H1 (cell line): ENCODE results near the gene SYK. TPM values are rescaled to one million over a fixed set of nuclear protein-coding genes. Genes with fewer than 3 reads are reported as not detected.

Source experiments
- CTCF ChIA-PET: fragments of 300-600 bp; sonication (Branson Sonifier 250); formaldehyde crosslinking; loops from one replicate; lab custom pipeline; 2021; ENCODE audit not compliant: partially characterized antibody; lab: Charles Lee
- POLR2A ChIA-PET: fragments of 300-600 bp; sonication (Branson Sonifier 250); formaldehyde crosslinking; loops from one replicate; lab custom pipeline; 2021; ENCODE audit warnings: inconsistent platforms; ENCODE audit not compliant: partially characterized antibody; lab: Charles Lee
- DNase-seq, 2 experiments: peaks; one replicate each; pipeline versions ENCODE4 v3.0.0 to v3.0.0-alpha.2; 2010 to 2022; ENCODE audit warnings: low spot score in 2 of 2, low read depth in 1 of 2, mixed read lengths in 1 of 2
- FAIRE-seq: peaks from 2 replicates; lab custom pipeline; 2011; peaks lifted over from hg19 to GRCh38; lab: Jason Lieb, UNC
- H2AFZ ChIP-seq: 2 replicates; pipeline ENCODE4 v1.8.1; 2012; ENCODE audit warnings: low read length, inconsistent platforms
- H2AK5ac ChIP-seq: 2 replicates; pipeline ENCODE4 v1.6.1; 2013; ENCODE audit warnings: low read depth, low read length
- H2BK120ac ChIP-seq: replicated peaks from 2 replicates; pipeline ENCODE3; 2013; ENCODE audit warnings: low read depth, low read length, inconsistent platforms
- H2BK12ac ChIP-seq: 2 replicates; pipeline ENCODE4 v1.6.1; 2013; ENCODE audit warnings: low read depth, low read length
- H2BK15ac ChIP-seq: 2 replicates; pipeline ENCODE4 v1.6.1; 2013; ENCODE audit warnings: low read length
- H2BK20ac ChIP-seq: 2 replicates; pipeline ENCODE4 v1.6.1; 2013; ENCODE audit warnings: low read length
- H2BK5ac ChIP-seq: 2 replicates; pipeline ENCODE4 v1.6.1; 2013; ENCODE audit warnings: low read depth, low read length
- H3K14ac ChIP-seq: 2 replicates; pipeline ENCODE4 v1.6.1; 2013; ENCODE audit warnings: inconsistent platforms; ENCODE audit not compliant: insufficient read length
- H3K18ac ChIP-seq: 2 replicates; pipeline ENCODE4 v1.6.1; 2013; ENCODE audit warnings: low read length; ENCODE audit errors: extremely low read depth
- H3K23ac ChIP-seq: 2 replicates; pipeline ENCODE4 v1.6.1; 2013; ENCODE audit warnings: inconsistent platforms; ENCODE audit not compliant: insufficient read length
- H3K23me2 ChIP-seq: 2 replicates; pipeline ENCODE4 v1.6.1; 2013; ENCODE audit warnings: low read depth, low read length
- H3K27ac ChIP-seq: 2 replicates; pipeline ENCODE4 v1.6.1; 2011; ENCODE audit warnings: low read depth, low read length, inconsistent platforms
- H3K27me3 ChIP-seq, 4 experiments: replicated peaks in 1 of 4; 1 replicate in 1 of 4; 2 replicates in 3 of 4; pipeline versions ENCODE4 v1.6.1 to v1.8.1; 2011 to 2013; ENCODE audit warnings: low read length in 3 of 4, mild to moderate bottlenecking in 3 of 4, inconsistent platforms in 2 of 4, mixed read lengths in 2 of 4, moderate library complexity in 1 of 4; ENCODE audit not compliant: control insufficient read depth in 3 of 4, insufficient read depth in 3 of 4; ENCODE audit errors: extremely low read depth in 1 of 4
- H3K36me3 ChIP-seq, 4 experiments: 2 replicates each; pipeline versions ENCODE4 v1.6.1 to v1.8.1; 2011 to 2013; ENCODE audit warnings: mild to moderate bottlenecking in 4 of 4, low read length in 3 of 4, moderate library complexity in 2 of 4, control low read depth in 1 of 4, inconsistent platforms in 1 of 4; ENCODE audit not compliant: insufficient read depth in 4 of 4, control insufficient read depth in 2 of 4
- H3K4ac ChIP-seq: replicated peaks from 2 replicates; pipeline ENCODE3; 2013; ENCODE audit warnings: low read length, low read depth, mixed read lengths, inconsistent platforms; ENCODE audit not compliant: insufficient read length
- H3K4me1 ChIP-seq, 4 experiments: replicated peaks in 1 of 4; 1 replicate in 1 of 4; 2 replicates in 3 of 4; pipeline versions ENCODE4 v1.6.1 to v1.8.1; 2011 to 2013; ENCODE audit warnings: low read length in 3 of 4, inconsistent platforms in 2 of 4, mixed read lengths in 1 of 4; ENCODE audit not compliant: insufficient read depth in 4 of 4, control insufficient read depth in 3 of 4
- H3K4me2 ChIP-seq, 2 experiments: 2 replicates each; pipeline versions ENCODE4 v1.6.1 to v1.8.1; 2011 to 2013; ENCODE audit warnings: low read depth in 2 of 2, low read length in 2 of 2, control low read depth in 1 of 2, inconsistent platforms in 1 of 2, mild to moderate bottlenecking in 1 of 2; ENCODE audit not compliant: insufficient read depth in 1 of 2
- H3K4me3 ChIP-seq, 4 experiments: fragments of 200-600, 300-600 bp in 1 of 4; sonication (generic), shearing (Covaris generic), sonication (Bioruptor Twin) in 1 of 4; 2 replicates each; pipeline versions ENCODE4 v1.5.1 to v1.8.1; 2011 to 2016; ENCODE audit warnings: low read length in 4 of 4, low read depth in 3 of 4, control low read depth in 2 of 4, inconsistent platforms in 2 of 4, mild to moderate bottlenecking in 2 of 4, mixed read lengths in 1 of 4, moderate library complexity in 1 of 4; ENCODE audit not compliant: insufficient read depth in 2 of 4; ENCODE audit errors: extremely low read depth in 1 of 4
- H3K56ac ChIP-seq: replicated peaks from 2 replicates; pipeline ENCODE3; 2013; ENCODE audit warnings: low read depth, mild to moderate bottlenecking, mixed read lengths, low read length, inconsistent platforms; ENCODE audit not compliant: insufficient read length
- H3K79me1 ChIP-seq: 2 replicates; pipeline ENCODE4 v1.6.1; 2013; ENCODE audit warnings: low read depth, low read length, control low read depth
- H3K79me2 ChIP-seq, 2 experiments: 2 replicates each; pipeline versions ENCODE4 v1.6.1 to v1.8.1; 2012 to 2013; ENCODE audit warnings: low read length in 2 of 2, mild to moderate bottlenecking in 2 of 2, inconsistent platforms in 1 of 2; ENCODE audit not compliant: insufficient read depth in 2 of 2, control insufficient read depth in 1 of 2
- H3K9ac ChIP-seq, 4 experiments: replicated peaks in 1 of 4; 1 replicate in 1 of 4; 2 replicates in 3 of 4; pipeline versions ENCODE4 v1.6.1 to v1.8.1; 2011 to 2013; ENCODE audit warnings: low read depth in 3 of 4, low read length in 3 of 4, control low read depth in 2 of 4, mild to moderate bottlenecking in 2 of 4, moderate library complexity in 2 of 4, inconsistent platforms in 1 of 4; ENCODE audit errors: extremely low read depth in 1 of 4
- H3K9me3 ChIP-seq, 2 experiments: 2 replicates each; pipeline versions ENCODE4 v1.6.1 to v1.8.1; 2012 to 2013; ENCODE audit warnings: mild to moderate bottlenecking in 2 of 2, moderate library complexity in 2 of 2, control low read depth in 1 of 2, inconsistent platforms in 1 of 2, low read depth in 1 of 2, low read length in 1 of 2, mixed read lengths in 1 of 2; ENCODE audit not compliant: insufficient read depth in 2 of 2
- H4K20me1 ChIP-seq, 2 experiments: replicated peaks in 1 of 2; 2 replicates each; pipeline versions ENCODE3 to v1.8.1; 2011 to 2013; ENCODE audit warnings: inconsistent platforms in 2 of 2, low read length in 2 of 2, mild to moderate bottlenecking in 1 of 2; ENCODE audit not compliant: insufficient read depth in 2 of 2, control insufficient read depth in 1 of 2
- H4K5ac ChIP-seq: 2 replicates; pipeline ENCODE4 v1.6.1; 2013; ENCODE audit warnings: low read length, low read depth, mixed read lengths, inconsistent platforms; ENCODE audit not compliant: insufficient read length
- H4K8ac ChIP-seq: 2 replicates; pipeline ENCODE4 v1.8.0; 2013; ENCODE audit warnings: mild to moderate bottlenecking, moderate library complexity, low read length, inconsistent platforms; ENCODE audit not compliant: insufficient read depth; ENCODE audit errors: extremely low read depth
- H4K91ac ChIP-seq: replicated peaks from 2 replicates; pipeline ENCODE3; 2013; ENCODE audit warnings: low read length, mixed read lengths, inconsistent platforms; ENCODE audit not compliant: insufficient read length
- ASH2L ChIP-seq: fragments of 200-600, 300-600 bp; sonication (generic); IDR thresholded peaks from one replicate; pipeline ENCODE4 v1.7.1; 2017; ENCODE audit warnings: low read length
- RXRA ChIP-seq: IDR thresholded peaks from 2 replicates; pipeline ENCODE4 v1.6.1; 2011; ENCODE audit warnings: low read depth, mild to moderate bottlenecking, low read length, moderate library complexity; ENCODE audit not compliant: insufficient read depth
- WGBS, 2 experiments: shearing (Covaris generic) in 1 of 2; methylation state at CpG; one replicate each; pipeline versions ENCODE4 v1.1.6 to v1.1.7; 2013 to 2015; ENCODE audit warnings: low lambda C conversion rate in 2 of 2, mixed read lengths in 2 of 2, inconsistent platforms in 1 of 2, low coverage in 1 of 2, missing lambda C conversion rate in 1 of 2; ENCODE audit not compliant: insufficient replicate concordance in 2 of 2, insufficient coverage in 1 of 2, insufficient read length in 1 of 2; ENCODE audit errors: extremely low coverage in 1 of 2, missing lambda C conversion rate in 1 of 2; 5-methylcytosine and 5-hydroxymethylcytosine counted together
- polyA plus RNA-seq, 7 experiments: library from polyadenylated mRNA; depleted of rRNA in 3 of 7; stranded (reverse) in 5 of 7; unstranded in 2 of 7; fragments of >200 nt in 5 of 7; fragments of 200-250 nt in 2 of 7; gene quantifications; 1 replicate in 5 of 7; 2 replicates in 1 of 7; 4 replicates in 1 of 7; pipeline versions ENCODE4 v1.2.1 to v1.2.3, GENCODE V29; 2011 to 2013; ENCODE audit warnings: missing spikeins in 2 of 7, mixed read lengths in 2 of 7
- total RNA-seq: library from RNA; stranded (reverse); fragmentation: NEBNext Ultra II Directional; extraction: Animal tissue kit (Norgen Biotek cat#: 25700); gene quantifications from 2 replicates; pipeline ENCODE4 v1.2.1, GENCODE V29; 2021

SYK gene
- total and polyA plus RNA-seq, 2 of the 8 experiments (the other 6 are each of a cell fraction or from before 2014, with no cell fraction given): 1.5 to 4.4 TPM

GRCh38 chr9:90921104-90921503 is 119.5 kb downstream of the SYK start:
- DNase-seq (no peak), FAIRE-seq (no peak)
- CTCF ChIA-PET: interaction anchor here (0.7 to 1.2 kb wide), 3 partner anchors 11 to 744 kb away, joined by 3 to 5 read pairs (median 3); no protein-coding TSS in a partner anchor
- H3K9ac ChIP-seq: no peak overlapping the region; a peak in 1 of 7 replicates
- POLR2A ChIA-PET: no interaction called here
- H2BK15ac ChIP-seq: no peak overlapping the region
- H2BK20ac ChIP-seq: no peak overlapping the region
- no peaks in the 10 kb centered on the region for H3K23me2 ChIP-seq
- H2BK120ac ChIP-seq: no peak overlapping the region
- no peak for TF ChIP-seq RXRA
- TF ChIP-seq ASH2L: no peak
- H3K56ac ChIP-seq: no peak overlapping the region
- H3K4me3 ChIP-seq: no peak overlapping the region
- no peak overlapping the region for H3K4me2 ChIP-seq
- H2AK5ac ChIP-seq: no peak overlapping the region
- WGBS, 2 experiments: 89% methylated on average over 8 of the region's 8 CpGs; no CpG with 5 or more reads in 1 of the 2 experiments
- H4K20me1 ChIP-seq: no peaks in the 10 kb centered on the region
- no peaks in the 10 kb centered on the region for H3K36me3 ChIP-seq
- no peaks in the 10 kb centered on the region for H3K4me1 ChIP-seq
- no peak overlapping the region; the same call in 1 of the 2 replicates for H2AFZ ChIP-seq
- H2BK12ac ChIP-seq: no peak overlapping the region
- no peak overlapping the region for H4K91ac ChIP-seq
- H3K4ac ChIP-seq: no peak overlapping the region
- H3K79me2 ChIP-seq: no peaks in the 10 kb centered on the region
- no peak overlapping the region for H3K23ac ChIP-seq
- no peak overlapping the region for H3K18ac ChIP-seq
- no peak overlapping the region for H3K14ac ChIP-seq
- no peak overlapping the region for H3K27ac ChIP-seq
- H4K8ac ChIP-seq: no peak overlapping the region
- no peaks in the 10 kb centered on the region for H3K27me3 ChIP-seq
- H4K5ac ChIP-seq: no peak overlapping the region
- no peak overlapping the region for H2BK5ac ChIP-seq
- no peaks in the 10 kb centered on the region for H3K79me1 ChIP-seq
- H3K9me3 ChIP-seq: no peaks in the 10 kb centered on the region
